GM12892 (cell line): ENCODE data around the gene TWF2.
"Not testable (repeated sequence)": the region's sequence is repeated elsewhere in the genome, so short reads cannot be mapped to it uniquely, and the experiment has no call there.

Source experiments
- DNase-seq: peaks from one replicate; pipeline ENCODE4 v3.0.0; 2011; ENCODE audit not compliant: insufficient read length
- FAIRE-seq: peaks from 2 replicates; lab custom pipeline; 2011; peaks lifted over from hg19 to GRCh38; lab: Jason Lieb, UNC
- POLR2A ChIP-seq: IDR thresholded peaks from 2 replicates; pipeline ENCODE4 v1.6.1; 2011; ENCODE audit warnings: low read depth, low read length, control low read depth
- POLR2AphosphoS5 ChIP-seq: IDR thresholded peaks from 2 replicates; pipeline ENCODE4 v1.6.1; 2011; ENCODE audit warnings: low read depth, low read length, control low read depth
- TAF1 ChIP-seq: IDR thresholded peaks from 2 replicates; pipeline ENCODE4 v1.6.1; 2011; ENCODE audit warnings: low read depth, mild to moderate bottlenecking, control low read depth, low read length, borderline replicate concordance

The TWF2 gene

GRCh38 chr3:52277071-52277964, 38.4 kb upstream of the TWF2 start:
- peak; percentile 82 for TF ChIP-seq POLR2AphosphoS5
- TF ChIP-seq POLR2A, result peak; percentile 85
- TF ChIP-seq TAF1, result peak; percentile 46; the same call in 1 of the 2 replicates
- FAIRE-seq, result peak; percentile 85
- DNase-seq, result no peak

GRCh38 chr3:52274781-52275180, 35.8 kb upstream of the TWF2 start:
- not testable (repeated sequence) for DNase-seq, FAIRE-seq

GRCh38 chr3:52272831-52273230, 33.9 kb upstream of the TWF2 start:
- no peak for TF ChIP-seq TAF1
- TF ChIP-seq POLR2A, result no peak
- no peak for TF ChIP-seq POLR2AphosphoS5
- no peak for FAIRE-seq
- no peak for DNase-seq

GRCh38 chr3:52272172-52272571, 33.2 kb upstream of the TWF2 start:
- not testable (repeated sequence) for DNase-seq, FAIRE-seq

- TF ChIP-seq POLR2AphosphoS5 (no peak), POLR2A (no peak), TAF1 (no peak)
- FAIRE-seq (no peak), DNase-seq (no peak)
Measured at GRCh38 chr3:52270252-52270754, 31.3 kb upstream of the TWF2 start.

GRCh38 chr3:52269776-52270175, 30.8 kb upstream of the TWF2 start:
- TF ChIP-seq POLR2AphosphoS5, result no peak
- TF ChIP-seq TAF1, result no peak
- no peak for TF ChIP-seq POLR2A
- FAIRE-seq, result no peak

GRCh38 chr3:52268036-52268435, 29.1 kb upstream of the TWF2 start:
- FAIRE-seq (no peak), DNase-seq (no peak)
- TF ChIP-seq TAF1, result no peak
- TF ChIP-seq POLR2A, result no peak
- TF ChIP-seq POLR2AphosphoS5, result no peak

More at GRCh38 chr3:52269776-52270175, 30.8 kb upstream of the TWF2 start:
- DNase-seq, result no peak

- DNase-seq, result no peak
- TF ChIP-seq POLR2A (no peak), POLR2AphosphoS5 (no peak), TAF1 (no peak)
- FAIRE-seq, result no peak
Measured at GRCh38 chr3:52265387-52265786, 26.4 kb upstream of the TWF2 start.

GRCh38 chr3:52262447-52262846, 23.5 kb upstream of the TWF2 start:
- DNase-seq, result no peak
- no peak for FAIRE-seq

GRCh38 chr3:52259448-52259847, 20.5 kb upstream of the TWF2 start:
- TF ChIP-seq POLR2A, result no peak
- no peak for TF ChIP-seq TAF1
- TF ChIP-seq POLR2AphosphoS5, result no peak
- no peak for FAIRE-seq
- no peak for DNase-seq

More at GRCh38 chr3:52262447-52262846, 23.5 kb upstream of the TWF2 start:
- TF ChIP-seq POLR2AphosphoS5 (no peak), TAF1 (no peak), POLR2A (no peak)

GRCh38 chr3:52259035-52259434, 20.1 kb upstream of the TWF2 start:
- no peak for FAIRE-seq
- no peak for TF ChIP-seq POLR2A
- no peak for TF ChIP-seq POLR2AphosphoS5
- TF ChIP-seq TAF1, result no peak

GRCh38 chr3:52257911-52258310, 19.0 kb upstream of the TWF2 start:
- DNase-seq (no peak), FAIRE-seq (no peak)
- TF ChIP-seq TAF1 (no peak), POLR2AphosphoS5 (no peak), POLR2A (no peak)

More at GRCh38 chr3:52259035-52259434, 20.1 kb upstream of the TWF2 start:
- no peak for DNase-seq

- no peak for TF ChIP-seq POLR2A
- no peak for TF ChIP-seq POLR2AphosphoS5
- TF ChIP-seq TAF1, result no peak
- DNase-seq (no peak), FAIRE-seq (no peak)
Measured at GRCh38 chr3:52256622-52257021, 17.7 kb upstream of the TWF2 start.
